ENCODE measurements around the gene ARNT2.

ARNT2 gene

DNA sequence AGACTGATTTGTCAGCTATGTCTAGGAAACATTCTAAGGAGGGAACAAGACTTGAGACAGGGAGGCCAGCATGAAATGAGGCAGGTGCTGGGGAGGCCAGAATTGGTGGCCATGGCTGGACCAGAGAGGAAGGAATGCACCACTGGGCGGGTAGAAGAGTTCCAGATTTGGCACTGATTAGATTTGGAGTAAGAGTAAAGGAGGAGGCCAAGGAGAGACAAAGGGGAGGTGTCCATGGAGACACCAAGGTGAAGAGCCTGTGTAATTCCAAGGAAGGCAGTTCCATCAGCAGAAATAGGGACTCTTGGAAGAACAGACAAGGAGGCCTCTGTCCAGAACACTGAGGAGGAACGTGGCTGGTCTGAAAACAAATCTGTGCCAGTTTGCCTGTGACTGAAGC lies 1.8 kb downstream of the ARNT2 start:
- TF ChIP-seq, protein P1, sequence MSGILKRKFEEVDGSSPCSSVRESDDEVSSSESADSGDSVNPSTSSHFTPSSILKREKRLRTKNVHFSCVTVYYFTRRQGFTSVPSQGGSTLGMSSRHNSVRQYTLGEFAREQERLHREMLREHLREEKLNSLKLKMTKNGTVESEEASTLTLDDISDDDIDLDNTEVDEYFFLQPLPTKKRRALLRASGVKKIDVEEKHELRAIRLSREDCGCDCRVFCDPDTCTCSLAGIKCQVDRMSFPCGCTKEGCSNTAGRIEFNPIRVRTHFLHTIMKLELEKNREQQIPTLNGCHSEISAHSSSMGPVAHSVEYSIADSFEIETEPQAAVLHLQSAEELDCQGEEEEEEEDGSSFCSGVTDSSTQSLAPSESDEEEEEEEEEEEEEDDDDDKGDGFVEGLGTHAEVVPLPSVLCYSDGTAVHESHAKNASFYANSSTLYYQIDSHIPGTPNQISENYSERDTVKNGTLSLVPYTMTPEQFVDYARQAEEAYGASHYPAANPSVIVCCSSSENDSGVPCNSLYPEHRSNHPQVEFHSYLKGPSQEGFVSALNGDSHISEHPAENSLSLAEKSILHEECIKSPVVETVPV (CRISPR knock-in tag; IDR thresholded peaks at IDR 0.05), result no peak
- TF ChIP-seq, protein P2, sequence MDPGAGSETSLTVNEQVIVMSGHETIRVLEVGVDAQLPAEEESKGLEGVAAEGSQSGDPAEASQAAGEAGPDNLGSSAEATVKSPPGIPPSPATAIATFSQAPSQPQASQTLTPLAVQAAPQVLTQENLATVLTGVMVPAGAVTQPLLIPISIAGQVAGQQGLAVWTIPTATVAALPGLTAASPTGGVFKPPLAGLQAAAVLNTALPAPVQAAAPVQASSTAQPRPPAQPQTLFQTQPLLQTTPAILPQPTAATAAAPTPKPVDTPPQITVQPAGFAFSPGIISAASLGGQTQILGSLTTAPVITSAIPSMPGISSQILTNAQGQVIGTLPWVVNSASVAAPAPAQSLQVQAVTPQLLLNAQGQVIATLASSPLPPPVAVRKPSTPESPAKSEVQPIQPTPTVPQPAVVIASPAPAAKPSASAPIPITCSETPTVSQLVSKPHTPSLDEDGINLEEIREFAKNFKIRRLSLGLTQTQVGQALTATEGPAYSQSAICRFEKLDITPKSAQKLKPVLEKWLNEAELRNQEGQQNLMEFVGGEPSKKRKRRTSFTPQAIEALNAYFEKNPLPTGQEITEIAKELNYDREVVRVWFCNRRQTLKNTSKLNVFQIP (CRISPR knock-in tag; IDR thresholded peaks at IDR 0.05; ENCODE audit: borderline replicate concordance, low read depth), result no peak
- TF ChIP-seq ZNF565 (CRISPR knock-in tag; conservative IDR thresholded peaks at IDR 0.05; ENCODE audit: low read depth) (no peak), ZC3H10 (CRISPR knock-in tag; IDR thresholded peaks at IDR 0.05) (no peak), RARB (CRISPR knock-in tag; IDR thresholded peaks at IDR 0.05) (no peak), SNAI2 (CRISPR knock-in tag; IDR thresholded peaks at IDR 0.05) (no peak), OSR1 (CRISPR knock-in tag; IDR thresholded peaks at IDR 0.05) (no peak), ESRRG (CRISPR knock-in tag; IDR thresholded peaks at IDR 0.05) (no peak), CSDC2 (CRISPR knock-in tag; IDR thresholded peaks at IDR 0.05) (no peak), TOX (CRISPR knock-in tag; IDR thresholded peaks at IDR 0.05; ENCODE audit: borderline replicate concordance) (no peak), GLIS3 (CRISPR knock-in tag; IDR thresholded peaks at IDR 0.05) (no peak), ZFP30 (CRISPR knock-in tag; IDR thresholded peaks at IDR 0.05) (no peak), ZNF70 (CRISPR knock-in tag; IDR thresholded peaks at IDR 0.05) (no peak)
- TF ChIP-seq, protein P3, sequence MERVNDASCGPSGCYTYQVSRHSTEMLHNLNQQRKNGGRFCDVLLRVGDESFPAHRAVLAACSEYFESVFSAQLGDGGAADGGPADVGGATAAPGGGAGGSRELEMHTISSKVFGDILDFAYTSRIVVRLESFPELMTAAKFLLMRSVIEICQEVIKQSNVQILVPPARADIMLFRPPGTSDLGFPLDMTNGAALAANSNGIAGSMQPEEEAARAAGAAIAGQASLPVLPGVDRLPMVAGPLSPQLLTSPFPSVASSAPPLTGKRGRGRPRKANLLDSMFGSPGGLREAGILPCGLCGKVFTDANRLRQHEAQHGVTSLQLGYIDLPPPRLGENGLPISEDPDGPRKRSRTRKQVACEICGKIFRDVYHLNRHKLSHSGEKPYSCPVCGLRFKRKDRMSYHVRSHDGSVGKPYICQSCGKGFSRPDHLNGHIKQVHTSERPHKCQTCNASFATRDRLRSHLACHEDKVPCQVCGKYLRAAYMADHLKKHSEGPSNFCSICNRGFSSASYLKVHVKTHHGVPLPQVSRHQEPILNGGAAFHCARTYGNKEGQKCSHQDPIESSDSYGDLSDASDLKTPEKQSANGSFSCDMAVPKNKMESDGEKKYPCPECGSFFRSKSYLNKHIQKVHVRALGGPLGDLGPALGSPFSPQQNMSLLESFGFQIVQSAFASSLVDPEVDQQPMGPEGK (CRISPR knock-in tag; IDR thresholded peaks at IDR 0.05; ENCODE audit: borderline replicate concordance), result no peak
- ATAC-seq, result no peak

DNA sequence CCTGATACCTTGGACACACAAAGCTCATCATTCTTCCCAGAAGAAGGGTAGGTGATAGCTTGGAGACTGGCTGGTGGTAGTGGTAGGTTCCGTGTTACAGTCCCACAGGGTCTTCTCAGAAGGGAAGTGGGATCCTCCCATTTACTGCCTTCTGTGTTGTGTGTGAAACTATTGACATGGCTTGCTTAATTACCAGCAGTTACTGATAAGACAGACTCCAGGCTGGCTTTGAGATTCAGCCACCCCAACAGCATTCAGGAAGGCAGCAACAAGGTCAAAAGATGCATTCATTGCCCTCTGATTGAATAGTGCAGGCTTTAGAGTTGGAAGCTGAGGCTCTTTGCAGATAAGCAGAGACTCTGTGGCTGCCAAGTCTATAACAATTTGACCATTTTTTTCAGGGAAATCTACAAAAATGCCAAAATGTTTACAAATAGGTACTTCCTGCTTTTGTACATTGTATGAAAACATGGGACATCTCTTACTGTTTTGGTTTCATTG lies 7.7 kb downstream of the ARNT2 start:
- no peak for ATAC-seq
- TF ChIP-seq, protein P2 (CRISPR knock-in tag; IDR thresholded peaks at IDR 0.05; ENCODE audit: borderline replicate concordance, low read depth), result no peak
- TF ChIP-seq, protein P4, sequence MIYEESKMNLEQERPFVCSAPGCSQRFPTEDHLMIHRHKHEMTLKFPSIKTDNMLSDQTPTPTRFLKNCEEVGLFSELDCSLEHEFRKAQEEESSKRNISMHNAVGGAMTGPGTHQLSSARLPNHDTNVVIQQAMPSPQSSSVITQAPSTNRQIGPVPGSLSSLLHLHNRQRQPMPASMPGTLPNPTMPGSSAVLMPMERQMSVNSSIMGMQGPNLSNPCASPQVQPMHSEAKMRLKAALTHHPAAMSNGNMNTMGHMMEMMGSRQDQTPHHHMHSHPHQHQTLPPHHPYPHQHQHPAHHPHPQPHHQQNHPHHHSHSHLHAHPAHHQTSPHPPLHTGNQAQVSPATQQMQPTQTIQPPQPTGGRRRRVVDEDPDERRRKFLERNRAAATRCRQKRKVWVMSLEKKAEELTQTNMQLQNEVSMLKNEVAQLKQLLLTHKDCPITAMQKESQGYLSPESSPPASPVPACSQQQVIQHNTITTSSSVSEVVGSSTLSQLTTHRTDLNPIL (CRISPR knock-in tag; IDR thresholded peaks at IDR 0.05; ENCODE audit: low read depth), result no peak
- TF ChIP-seq, protein P3 (CRISPR knock-in tag; IDR thresholded peaks at IDR 0.05; ENCODE audit: borderline replicate concordance), result no peak
- TF ChIP-seq ZNF8 (CRISPR knock-in tag; IDR thresholded peaks at IDR 0.05), result no peak
- TF ChIP-seq BACH2 (CRISPR knock-in tag; IDR thresholded peaks at IDR 0.05; ENCODE audit: borderline replicate concordance), result no peak
- no peak for TF ChIP-seq SNAI2 (CRISPR knock-in tag; IDR thresholded peaks at IDR 0.05)
- no peak for TF ChIP-seq ESRRG (CRISPR knock-in tag; IDR thresholded peaks at IDR 0.05)
- no peak for TF ChIP-seq GLIS3 (CRISPR knock-in tag; IDR thresholded peaks at IDR 0.05)
- TF ChIP-seq ZNF70 (CRISPR knock-in tag; IDR thresholded peaks at IDR 0.05), result no peak
- no peak for TF ChIP-seq TOX (CRISPR knock-in tag; IDR thresholded peaks at IDR 0.05; ENCODE audit: borderline replicate concordance)

DNA sequence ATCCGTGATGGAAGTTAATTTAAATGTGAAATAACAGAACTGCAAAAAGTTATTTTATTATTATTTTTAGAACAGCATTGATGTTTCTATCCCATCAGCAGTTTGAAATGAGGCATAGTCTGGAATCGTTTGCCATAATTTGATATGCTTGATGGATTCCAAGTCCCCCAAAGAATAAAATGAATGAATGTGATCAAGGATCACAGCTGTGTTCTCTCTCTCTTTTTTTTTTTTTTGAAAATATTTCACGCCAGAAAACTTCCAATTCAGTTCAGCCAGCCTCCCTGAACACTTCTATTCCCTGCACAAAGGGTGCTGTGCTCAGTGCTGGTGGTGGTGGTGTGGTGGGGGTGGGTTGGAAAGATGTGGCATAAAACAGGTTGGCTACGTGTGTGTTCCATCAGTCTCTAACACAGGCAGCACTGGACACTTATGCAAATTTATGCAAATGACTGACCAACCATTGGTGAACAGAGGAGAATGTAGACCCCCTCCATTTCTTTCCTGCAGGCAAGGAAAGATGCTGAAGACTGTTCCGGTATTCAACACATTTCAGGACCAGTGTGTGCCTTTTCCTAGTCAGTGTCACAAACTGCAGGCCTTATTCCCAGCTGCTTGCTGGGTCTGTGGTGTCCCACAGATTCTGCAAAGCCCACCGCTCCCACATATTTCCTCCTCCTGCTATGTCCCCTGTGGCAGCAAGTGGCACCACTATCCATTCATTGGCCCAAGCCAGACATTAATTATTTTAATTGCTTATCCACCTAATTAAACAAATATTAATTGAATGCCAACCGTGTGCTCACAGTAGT lies 10.6 kb downstream of the ARNT2 start:
- TF ChIP-seq BACH2 (CRISPR knock-in tag; IDR thresholded peaks at IDR 0.05; ENCODE audit: borderline replicate concordance) (no peak), ZC3H10 (CRISPR knock-in tag; IDR thresholded peaks at IDR 0.05) (no peak), ZNF565 (CRISPR knock-in tag; conservative IDR thresholded peaks at IDR 0.05; ENCODE audit: low read depth) (no peak)
- TF ChIP-seq, protein P3 (CRISPR knock-in tag; IDR thresholded peaks at IDR 0.05; ENCODE audit: borderline replicate concordance), result no peak
- no peak for ATAC-seq
